HG03521 (cell line): ENCODE measurements around the gene PTPRH.
"Not testable (repeated sequence)": the region's sequence is repeated elsewhere in the genome, so short reads cannot be mapped to it uniquely, and the experiment has no call there.

Experiments used
- ATAC-seq: cut with Tn5 transposase; IDR thresholded peaks from one replicate; pipeline ENCODE4 v1.9.1; 2021; ENCODE audit warnings: mild to moderate bottlenecking, moderate library complexity; ENCODE audit not compliant: unreplicated experiment

Gene PTPRH

DNA sequence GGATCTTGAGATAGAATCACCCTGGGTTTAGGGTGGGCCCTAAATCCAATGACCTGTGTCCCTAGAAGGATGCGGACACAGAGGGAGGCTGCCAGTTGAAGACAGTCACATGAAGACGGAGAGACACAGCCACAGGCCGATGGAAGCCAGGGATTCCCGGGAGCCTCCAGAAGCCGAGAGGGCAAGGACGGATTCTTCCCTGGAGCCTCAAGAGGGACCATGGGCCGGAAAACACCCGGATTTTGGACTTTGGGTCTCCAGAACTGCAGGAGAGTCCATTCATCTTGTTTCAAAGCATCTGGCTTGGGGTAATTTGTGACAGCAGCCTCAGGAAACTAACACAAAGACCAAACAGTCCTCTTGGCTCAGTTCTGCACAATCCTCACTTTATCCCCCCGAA lies 17.0 kb upstream of the PTPRH start:
- no peak for ATAC-seq

DNA sequence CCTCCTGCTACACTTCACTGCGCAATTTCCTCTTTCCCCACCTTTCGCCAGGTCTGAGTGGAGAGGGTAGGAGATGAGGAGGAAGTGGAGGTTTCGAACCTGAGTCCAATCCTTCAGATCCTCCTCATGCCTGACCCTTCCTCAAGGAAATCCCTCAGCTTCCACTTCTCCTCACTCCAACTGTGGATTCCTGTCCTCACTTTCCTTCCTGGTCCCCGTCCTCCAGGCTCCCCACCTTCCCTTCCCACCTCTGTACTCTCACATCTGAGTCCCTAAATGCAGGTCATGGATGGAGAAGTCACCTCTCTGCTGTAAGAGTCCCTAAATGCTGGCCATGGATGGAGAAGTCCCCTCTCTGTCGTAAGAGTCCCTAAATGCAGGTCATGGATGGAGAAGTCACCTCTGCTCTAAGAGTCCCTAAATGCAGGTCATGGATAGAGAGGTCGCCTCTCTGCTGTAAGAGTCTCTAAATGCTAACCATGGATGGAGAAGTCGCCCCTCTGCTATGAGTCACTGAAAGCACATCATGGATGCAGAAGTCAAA lies 16.2 kb upstream of the PTPRH start:
- ATAC-seq: no peak

- ATAC-seq: not testable (repeated sequence)
Measured at GRCh38 chr19:55224679-55225414, 15.5 kb upstream of the PTPRH start.

DNA sequence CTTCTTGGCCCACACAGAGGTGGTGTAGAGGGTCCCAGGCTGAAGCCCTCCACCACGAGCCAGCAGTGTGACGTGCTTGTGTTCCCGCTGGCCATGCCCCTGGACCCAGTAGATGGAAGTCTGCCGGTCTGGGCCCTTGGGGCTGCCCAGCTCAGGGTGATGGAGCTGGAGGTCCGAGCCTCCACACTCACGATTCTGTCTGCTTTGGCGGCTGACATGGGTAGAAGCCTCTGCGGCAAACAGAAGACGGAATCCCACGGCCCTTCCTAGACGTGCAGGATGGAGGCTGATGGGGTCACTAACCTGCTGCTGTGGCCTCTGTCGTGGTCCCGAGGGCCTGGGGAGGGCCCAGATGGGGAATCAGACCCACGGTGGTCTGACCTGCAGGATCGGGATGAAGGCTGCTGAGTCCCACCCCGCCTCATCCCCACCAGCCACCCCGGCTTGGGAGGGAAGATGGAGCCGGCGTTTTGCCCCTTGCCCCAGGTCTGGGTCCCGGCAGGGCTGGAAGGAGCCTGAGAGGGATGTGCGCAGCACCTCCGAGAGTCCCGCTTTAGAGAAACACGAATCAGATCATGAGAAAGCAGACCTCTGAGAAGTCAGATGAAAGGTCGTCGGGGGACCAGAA lies 14.9 kb upstream of the PTPRH start:
- no peak for ATAC-seq

GRCh38 chr19:55223291-55224037 lies 14.2 kb upstream of the PTPRH start:
- no peak for ATAC-seq

DNA sequence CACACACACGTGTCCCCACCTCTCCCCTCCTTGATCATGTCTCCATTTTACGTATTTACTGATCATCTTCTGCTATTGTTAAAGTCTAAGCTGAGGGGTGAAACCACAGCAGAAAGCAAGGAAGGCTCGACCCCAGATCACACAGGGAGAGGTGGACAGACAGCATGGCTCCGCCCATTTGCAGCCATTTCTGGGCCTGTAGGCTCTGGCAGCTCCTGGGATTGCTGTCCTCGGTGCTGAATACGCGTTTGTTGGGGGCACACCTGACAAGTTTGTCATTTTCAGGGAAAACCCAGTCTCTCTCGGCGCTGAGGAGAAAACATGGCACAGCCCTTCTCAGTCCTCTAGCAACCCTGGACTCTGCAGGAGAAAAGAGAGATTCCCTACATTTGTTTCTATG lies 11.2 kb upstream of the PTPRH start:
- ATAC-seq: no peak

DNA sequence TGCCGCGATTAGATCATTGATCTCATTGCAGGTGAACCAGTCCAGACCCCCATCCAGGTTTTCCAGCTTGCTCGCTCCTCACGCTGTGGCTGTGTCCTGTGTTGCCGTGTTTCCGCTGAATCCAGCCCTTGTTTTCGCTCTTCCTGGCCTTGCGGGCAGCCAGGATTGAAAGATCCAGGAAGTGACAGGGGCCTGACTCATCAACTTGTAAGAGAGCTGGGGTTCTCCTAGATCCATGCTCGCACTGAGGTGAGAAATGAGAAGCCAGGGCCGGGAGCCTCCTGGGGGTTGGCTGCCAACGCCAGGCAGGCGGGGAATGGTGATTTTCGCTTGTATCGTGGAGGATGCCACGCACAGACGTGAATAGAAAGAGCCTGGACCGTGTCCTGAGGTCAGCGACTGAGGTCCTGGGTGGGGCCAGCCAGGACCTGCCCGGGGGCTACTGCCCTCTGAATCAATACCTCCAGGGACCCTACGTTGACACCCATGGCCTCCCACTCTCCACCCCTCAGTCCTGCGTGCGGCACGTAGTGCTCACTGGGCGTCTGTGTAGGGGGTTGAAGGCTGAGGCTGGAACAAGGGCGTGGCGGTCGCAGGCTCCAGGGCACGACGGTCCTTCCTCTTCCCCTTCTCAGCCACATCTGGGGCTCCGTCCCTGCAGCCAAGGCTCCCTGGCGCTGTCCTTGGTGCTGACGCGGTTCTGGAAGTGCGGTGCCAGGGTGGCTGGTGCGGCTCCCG lies 7.3 kb upstream of the PTPRH start:
- ATAC-seq: no peak

DNA sequence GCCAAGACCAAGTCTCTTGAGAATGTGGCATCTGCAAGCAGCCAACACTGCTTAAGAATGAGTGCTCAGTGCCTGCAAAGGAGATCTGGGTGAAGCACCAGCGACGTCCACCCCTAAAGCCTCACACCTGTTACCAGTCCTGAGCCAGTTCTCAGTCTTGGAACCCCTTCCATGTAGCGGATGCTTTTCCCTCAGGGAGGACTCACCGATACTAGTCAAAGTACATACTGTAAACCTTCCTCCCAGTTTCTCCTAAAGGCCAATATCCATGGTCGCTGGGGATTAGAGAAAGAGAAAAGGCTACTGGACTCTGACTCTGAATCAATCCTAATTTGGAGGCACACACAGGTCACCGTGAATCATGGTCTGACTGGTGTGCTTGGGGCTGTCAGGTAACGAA lies 4.2 kb upstream of the PTPRH start:
- no peak for ATAC-seq

DNA sequence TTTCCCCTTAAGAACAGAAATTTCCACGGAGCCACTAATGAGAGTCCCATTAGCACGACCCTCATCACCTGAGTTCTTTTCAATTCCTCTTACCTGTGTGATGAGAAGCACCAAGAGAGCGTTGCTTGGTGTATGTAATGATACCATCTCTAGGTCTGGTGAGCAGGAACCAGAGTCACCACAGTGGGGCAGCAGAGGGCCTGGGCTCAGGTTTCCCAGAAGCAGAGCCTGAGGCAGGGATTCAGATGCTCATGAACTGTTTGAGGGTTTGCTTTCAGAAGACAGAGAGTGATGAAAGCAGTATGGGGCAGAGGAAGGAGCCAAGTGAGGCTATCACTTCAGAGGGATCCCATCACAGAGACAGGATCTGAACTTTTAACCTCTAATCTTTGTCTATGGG lies 3.1 kb upstream of the PTPRH start:
- ATAC-seq: no peak

DNA sequence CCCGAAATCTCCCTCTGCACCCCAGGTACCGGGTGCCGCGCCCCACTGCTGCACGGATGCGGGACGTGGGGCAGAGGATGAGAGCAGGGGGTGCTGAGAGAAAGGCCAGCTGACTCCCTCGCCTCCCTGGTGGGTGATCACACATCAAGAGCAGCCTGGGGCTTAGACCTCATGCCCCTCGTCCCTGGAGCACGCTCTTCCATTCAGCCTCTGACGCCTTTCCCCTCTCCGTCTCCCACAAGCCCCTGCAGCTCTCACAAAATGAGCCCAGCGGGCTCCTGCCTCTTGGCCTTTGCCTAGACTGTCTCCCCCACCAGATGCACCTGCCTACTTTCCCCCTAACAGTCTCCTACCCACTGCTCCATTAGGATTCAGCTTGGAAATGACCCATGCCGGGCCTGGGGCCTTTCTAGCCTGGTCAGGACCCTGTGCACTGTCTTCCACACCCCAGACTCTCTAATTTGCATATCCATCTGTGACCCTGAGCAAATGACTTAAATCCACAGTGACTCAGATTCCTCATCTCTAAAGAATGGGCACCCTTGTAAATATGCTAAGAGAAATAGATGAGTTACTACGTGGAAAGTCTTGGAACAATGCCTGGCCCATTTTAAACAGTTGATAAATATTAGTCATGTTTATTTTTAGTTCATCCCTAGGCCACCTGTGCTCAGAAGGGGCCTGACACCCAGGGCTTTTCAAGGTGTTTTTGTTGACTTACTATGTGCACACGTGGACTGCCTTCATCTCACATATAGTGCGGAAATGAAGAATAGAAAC lies 582 bp upstream of the PTPRH start:
- no peak for ATAC-seq

DNA sequence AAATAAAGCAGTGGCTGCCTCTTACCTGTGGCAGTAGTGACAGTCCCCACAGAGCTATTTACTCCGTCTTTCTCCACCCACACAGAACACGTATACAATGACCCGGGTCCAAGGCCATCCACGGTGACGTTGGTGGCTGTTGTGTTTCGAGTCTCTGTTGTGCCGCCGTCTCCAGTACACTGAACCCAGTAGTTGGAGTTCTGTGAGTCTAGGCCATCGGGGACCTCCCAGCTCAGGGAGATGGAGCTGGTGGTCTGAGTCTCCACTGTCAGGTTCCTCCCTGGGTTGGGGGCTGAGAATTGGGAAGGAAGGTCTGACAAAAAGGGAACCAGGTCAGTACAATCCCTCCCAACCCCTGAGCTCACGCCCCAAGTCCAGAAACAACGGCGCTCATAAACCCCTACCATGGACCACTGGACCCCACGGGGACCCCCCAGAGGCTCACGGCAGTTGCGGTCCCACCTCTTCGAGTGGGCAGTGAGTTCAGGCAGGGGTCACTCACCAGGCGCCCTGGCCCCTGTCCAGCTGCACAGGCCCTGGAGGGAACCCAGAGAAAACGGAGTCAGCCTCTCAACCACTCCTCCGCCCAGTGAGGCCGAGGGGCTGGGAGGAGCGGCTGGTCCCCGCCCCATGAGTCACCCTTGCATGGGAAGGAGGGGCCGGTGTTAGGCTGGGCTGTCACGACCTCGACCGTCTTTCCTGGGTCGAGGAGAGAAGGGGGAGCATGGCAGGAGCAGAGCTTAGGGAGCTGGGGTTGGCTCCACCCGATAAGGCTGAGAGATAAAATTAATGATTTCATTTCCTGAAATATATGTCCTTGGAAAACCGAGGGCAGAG lies 2.4 kb downstream of the PTPRH start:
- ATAC-seq: no peak

- not testable (repeated sequence) for ATAC-seq
Measured at GRCh38 chr19:55202199-55202598, 7.1 kb downstream of the PTPRH start.

DNA sequence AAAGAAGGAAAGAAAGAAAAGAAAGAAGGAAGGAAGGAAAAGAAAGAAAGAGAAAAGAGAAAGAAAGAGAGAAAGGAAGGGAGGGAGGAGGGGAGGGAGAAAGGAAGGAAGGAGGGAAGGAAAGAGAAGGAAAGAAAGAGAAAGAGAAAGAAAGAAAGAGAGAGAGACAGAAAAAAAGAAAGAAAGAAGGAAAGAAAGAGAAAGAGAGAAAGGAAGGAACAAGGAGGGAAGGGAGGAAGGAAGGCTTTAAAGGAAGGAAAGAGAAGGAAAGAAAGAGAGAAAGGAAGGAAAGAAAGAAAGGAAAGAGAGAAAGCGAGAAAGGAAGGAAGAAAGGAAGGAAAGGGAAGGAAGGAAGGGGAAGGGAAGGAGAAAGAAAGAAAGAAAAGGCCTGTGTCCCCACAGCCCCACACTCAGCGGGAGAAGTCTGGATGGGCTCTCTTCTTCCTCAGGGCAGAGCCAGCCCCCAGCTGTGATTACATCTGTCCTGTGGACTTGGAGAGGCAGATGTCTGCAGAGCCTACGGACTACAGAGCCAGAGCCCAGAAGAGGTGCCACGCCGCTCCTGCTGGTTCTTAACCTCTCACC lies 9.6 kb downstream of the PTPRH start:
- ATAC-seq: no peak

DNA sequence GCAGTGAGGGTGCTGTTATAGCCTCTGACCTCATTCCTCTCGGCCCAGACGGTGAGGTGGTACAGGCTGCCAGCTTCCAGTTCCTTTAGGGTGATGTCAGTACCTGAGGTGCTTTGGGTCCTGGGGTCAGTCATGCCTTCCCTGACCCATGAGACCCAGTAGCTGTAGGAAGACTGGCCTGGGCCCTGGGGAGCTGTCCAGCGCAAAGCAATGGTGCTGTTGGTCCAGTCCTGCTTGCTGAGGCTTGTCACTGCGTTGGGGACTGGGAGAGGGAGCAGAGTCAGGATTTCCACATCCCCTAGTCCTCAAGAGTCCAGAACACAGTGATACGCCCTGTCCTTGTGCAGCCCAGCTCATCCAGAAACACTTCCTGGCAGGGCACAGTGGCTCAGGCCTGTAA lies 10.7 kb downstream of the PTPRH start:
- ATAC-seq: no peak

DNA sequence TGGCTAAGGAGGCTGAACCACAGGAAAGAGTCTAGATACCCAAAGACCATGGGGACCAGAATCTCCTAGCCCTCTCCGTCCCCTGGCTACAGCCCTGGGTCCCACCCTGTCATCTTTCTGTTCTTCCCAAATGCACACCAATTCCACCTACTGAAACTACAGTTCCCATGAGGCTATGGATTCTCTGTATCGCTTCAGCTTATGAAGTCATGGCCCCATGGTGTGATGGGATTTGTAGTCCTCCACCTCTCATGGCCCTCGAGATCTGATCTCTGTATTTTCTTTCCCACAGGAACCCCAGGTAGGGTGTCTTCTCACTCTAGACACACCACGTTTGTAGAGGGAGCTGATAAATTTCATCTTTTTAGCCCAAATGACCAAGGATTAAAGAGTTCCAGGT lies 11.8 kb downstream of the PTPRH start:
- no peak for ATAC-seq

DNA sequence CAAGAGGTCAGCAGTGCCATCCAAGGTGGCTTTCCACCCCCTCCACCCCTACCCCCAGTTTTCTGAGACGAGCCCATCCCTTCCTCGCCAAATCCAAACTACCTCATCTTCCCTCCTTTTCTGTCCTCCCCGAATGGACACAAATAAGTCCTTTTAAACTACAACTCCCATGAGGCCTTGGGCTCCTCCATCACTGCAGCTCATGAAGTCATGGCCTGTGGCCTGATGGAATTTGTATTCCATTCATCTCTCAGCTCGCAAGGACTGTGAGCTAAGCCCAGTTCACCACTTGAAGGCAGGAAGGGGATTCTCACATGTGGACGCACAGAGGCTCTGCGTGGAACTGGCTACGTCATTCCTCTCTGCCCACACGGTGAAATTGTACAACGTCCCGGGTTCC lies 12.5 kb downstream of the PTPRH start:
- ATAC-seq: no peak

GRCh38 chr19:55193481-55193880 lies 15.8 kb downstream of the PTPRH start:
- ATAC-seq: no peak

- ATAC-seq: no peak
Measured at GRCh38 chr19:55189403-55189835, 19.9 kb downstream of the PTPRH start.

GRCh38 chr19:55188625-55189024 lies 20.7 kb downstream of the PTPRH start:
- ATAC-seq: no peak
